IPS DF 19.7 (cell line): ENCODE measurements around the gene CPO.

Experiments used
- DNase-seq: peaks from one replicate; pipeline ENCODE4 v3.0.0-alpha.2; 2013; ENCODE audit warnings: low read depth, low spot score

The CPO gene

DNA sequence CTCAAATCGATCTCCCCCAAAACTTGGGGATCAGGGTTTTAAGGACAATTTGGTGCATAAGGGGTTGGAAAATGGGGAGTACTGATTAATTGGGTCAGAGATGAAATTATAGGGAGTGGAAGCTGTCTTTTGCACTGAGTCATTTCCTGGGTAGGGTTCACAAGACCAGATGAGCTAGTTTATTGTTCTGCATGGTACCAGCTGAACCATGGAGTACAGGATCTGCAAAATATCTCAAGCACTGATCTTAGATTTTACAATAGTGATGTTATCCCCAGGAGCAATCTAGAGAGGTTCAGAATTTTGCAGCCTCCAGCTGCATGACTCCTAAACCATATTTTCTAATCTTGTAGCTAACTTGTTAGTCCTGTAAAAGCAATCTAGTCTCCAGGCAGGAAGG lies 73.1 kb downstream of the CPO start:
- no peak for DNase-seq

- no peak for DNase-seq
These were observed 75.1 kb downstream of the CPO start for GRCh38 chr2:207014424-207014823.

DNA sequence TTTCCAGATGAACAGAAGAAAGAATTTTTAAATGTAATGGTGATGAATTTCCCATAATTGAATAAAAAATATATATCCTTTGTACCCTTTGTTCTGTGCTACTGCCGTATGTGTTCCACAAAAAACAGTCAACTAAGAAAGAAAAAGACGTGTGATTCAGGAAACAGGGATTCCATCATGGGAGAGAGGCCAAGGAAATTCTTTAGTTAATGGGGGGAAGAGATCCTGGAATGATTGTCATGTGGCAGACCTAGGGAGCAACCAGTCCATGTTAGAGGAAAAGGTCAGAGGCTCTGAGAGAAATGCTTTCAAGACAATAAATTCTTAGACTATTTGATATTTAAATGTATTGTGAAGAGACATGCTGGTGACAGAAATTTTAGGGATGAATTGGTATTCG lies 76.6 kb downstream of the CPO start:
- DNase-seq, result no peak
